Activated CD8-positive, alpha-beta memory T cell treated with anti-CD3 and anti-CD28 coated beads, Interleukin-2, amount 10 ng/mL, durations not matched to agents 7 days and 5 days (primary cell): ENCODE data around the gene AKT3. TPM values are rescaled to one million over a fixed set of nuclear protein-coding genes. Genes with fewer than 3 reads are reported as not detected.

ENCODE experiments used
- ATAC-seq: fragments of 150-1000 bp; cut with Tn5 transposase; one replicate; pipeline ENCODE4 v1.10.0; 2021; ENCODE audit warnings: moderate library complexity
- CTCF ChIA-PET: fragments of 350-600 bp; sonication (Branson Sonifier 250); formaldehyde crosslinking; loops from one replicate; lab custom pipeline; 2021; ENCODE audit warnings: antibody characterized with exemption; lab: Charles Lee
- DNase-seq: peaks from one replicate; pipeline ENCODE4 v3.0.0-alpha.2; 2020
- H3K27ac Mint-ChIP-seq: one replicate; pipeline ENCODE4 v1.8.0; 2021; ENCODE audit warnings: mild to moderate bottlenecking, mixed read lengths
- H3K27me3 Mint-ChIP-seq: one replicate; pipeline ENCODE4 v1.8.0; 2021; ENCODE audit warnings: mixed read lengths
- H3K36me3 Mint-ChIP-seq: one replicate; pipeline ENCODE4 v1.8.0; 2021; ENCODE audit warnings: mild to moderate bottlenecking, mixed read lengths
- H3K4me1 Mint-ChIP-seq: one replicate; pipeline ENCODE4 v1.8.0; 2021; ENCODE audit warnings: mixed read lengths
- H3K4me3 Mint-ChIP-seq: one replicate; pipeline ENCODE4 v1.8.0; 2021; ENCODE audit warnings: mild to moderate bottlenecking, moderate library complexity, mixed read lengths
- H3K9me3 Mint-ChIP-seq: one replicate; pipeline ENCODE4 v1.8.0; 2022; ENCODE audit warnings: low read depth, mixed read lengths
- total RNA-seq, 2 experiments: library from RNA; stranded (reverse); gene quantifications; one replicate each; pipeline ENCODE4 v1.2.3, GENCODE V29; 2021

AKT3 gene
- total RNA-seq, 2 experiments from 2014 or later, result 40.8 to 42.6 TPM

DNA sequence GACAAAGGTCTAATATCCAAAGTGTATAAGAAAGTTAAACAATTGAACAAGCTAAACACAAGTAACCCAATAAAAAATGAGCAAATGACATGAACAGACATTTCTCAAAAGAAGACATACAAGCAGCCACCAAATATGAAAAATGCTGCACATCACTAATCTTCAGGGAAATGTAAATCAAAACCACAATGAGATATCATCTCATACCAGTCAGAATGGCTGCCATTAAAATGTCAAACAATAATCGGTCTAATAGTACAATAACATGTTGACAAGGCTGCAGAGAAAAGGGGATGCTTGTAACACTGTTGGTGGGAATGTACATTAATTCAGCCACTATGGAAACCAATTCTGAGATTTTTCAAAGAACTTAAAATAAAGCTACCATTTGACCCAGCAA is 264.1 kb downstream of the AKT3 start:
- CTCF ChIA-PET, result interaction anchor here (1.8 kb wide), 1 partner anchor 10 kb away, joined by 7 read pairs; no protein-coding TSS in a partner anchor
- peaks cover 68% of the 10 kb centered on the region for H3K36me3 Mint-ChIP-seq
- H3K9me3 Mint-ChIP-seq, result peaks cover 27% of the 10 kb centered on the region

DNA sequence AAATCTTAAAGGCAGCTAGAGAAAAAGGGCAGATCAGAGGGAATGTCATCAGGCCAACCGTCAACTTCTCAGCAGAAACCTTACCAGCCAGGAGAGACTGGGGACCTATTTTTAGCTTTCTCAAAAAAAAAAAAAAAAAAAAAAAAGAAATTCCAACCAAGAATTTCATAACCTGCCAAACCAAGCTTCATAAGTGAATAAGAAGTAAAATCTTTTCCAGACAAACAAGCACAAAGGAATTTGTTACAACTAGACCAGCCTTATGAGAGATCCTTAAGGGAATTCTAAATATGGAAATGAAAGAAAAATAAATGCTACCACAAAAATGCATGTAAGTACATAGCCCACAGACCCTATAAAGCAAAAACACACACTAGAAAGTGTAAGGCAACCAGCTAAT is 267.7 kb downstream of the AKT3 start:
- no peak overlapping the region for H3K4me3 Mint-ChIP-seq
- no peaks in the 10 kb centered on the region for H3K27me3 Mint-ChIP-seq
- H3K4me1 Mint-ChIP-seq, result peaks cover 29% of the 10 kb centered on the region
- no peak for ATAC-seq
- CTCF ChIA-PET, result no interaction called here
- peak overlapping the region; percentile 41 for H3K27ac Mint-ChIP-seq
- H3K36me3 Mint-ChIP-seq, result peaks cover 72% of the 10 kb centered on the region
- DNase-seq, result no peak
- peaks cover 21% of the 10 kb centered on the region for H3K9me3 Mint-ChIP-seq

More for the DNA sequence above, 264.1 kb downstream of the AKT3 start:
- Mint-ChIP-seq H3K4me1 (peaks cover 57% of the 10 kb centered on the region), H3K4me3 (no peak overlapping the region), H3K27ac (no peak overlapping the region), H3K27me3 (no peaks in the 10 kb centered on the region)
- no peak for ATAC-seq
- no peak for DNase-seq

DNA sequence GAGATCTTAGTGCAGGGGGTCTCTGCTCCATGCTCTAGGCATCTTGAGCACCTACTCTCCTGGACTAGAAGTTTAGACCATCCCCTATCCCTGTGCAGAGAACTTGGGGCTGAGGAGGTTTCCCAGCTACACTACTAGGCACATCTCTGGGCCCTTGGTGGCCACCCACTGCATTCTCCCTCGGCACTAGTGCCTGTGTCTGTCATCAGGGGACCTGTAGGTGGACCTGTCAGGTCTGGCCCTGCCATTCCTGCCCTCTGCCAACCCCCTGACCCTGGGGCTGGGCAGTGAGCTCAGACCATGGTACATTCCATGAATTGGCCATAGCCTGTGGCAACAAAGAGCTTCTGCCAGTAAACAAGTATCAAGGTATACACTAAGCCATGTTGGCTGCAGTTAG is 269.1 kb downstream of the AKT3 start:
- peaks cover 77% of the 10 kb centered on the region for H3K36me3 Mint-ChIP-seq
- H3K9me3 Mint-ChIP-seq, result peaks cover 26% of the 10 kb centered on the region
- H3K4me1 Mint-ChIP-seq, result peaks cover 21% of the 10 kb centered on the region
- ATAC-seq, result no peak
- no peak overlapping the region for H3K27ac Mint-ChIP-seq
- H3K27me3 Mint-ChIP-seq, result no peaks in the 10 kb centered on the region
- no peak overlapping the region for H3K4me3 Mint-ChIP-seq
- DNase-seq, result no peak
- CTCF ChIA-PET, result no interaction called here

DNA sequence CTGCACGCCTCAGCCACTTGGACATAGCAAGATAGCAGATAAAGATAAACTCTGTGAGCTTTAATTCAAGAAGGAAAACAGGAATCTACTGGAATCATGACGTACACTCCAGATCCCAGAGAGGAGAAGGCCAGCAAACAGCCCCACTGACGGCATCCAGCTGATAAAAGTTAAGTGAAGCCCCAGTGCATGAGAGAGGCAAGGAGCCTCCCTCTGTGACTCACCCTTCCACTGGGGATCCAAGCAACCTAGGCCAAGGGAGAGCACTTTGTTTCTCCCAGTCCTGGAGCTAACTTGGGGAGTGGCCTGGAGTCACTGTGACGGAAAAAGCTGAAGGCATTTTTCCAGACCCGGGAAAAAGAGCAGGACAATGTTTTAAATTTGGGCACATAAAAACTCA is 270.0 kb downstream of the AKT3 start:
- no peak for DNase-seq
- Mint-ChIP-seq H3K4me3 (no peak overlapping the region), H3K9me3 (peaks cover 24% of the 10 kb centered on the region), H3K4me1 (peaks cover 15% of the 10 kb centered on the region), H3K27me3 (no peaks in the 10 kb centered on the region), H3K27ac (no peak overlapping the region), H3K36me3 (peaks cover 74% of the 10 kb centered on the region)
- ATAC-seq, result no peak
- CTCF ChIA-PET, result no interaction called here

DNA sequence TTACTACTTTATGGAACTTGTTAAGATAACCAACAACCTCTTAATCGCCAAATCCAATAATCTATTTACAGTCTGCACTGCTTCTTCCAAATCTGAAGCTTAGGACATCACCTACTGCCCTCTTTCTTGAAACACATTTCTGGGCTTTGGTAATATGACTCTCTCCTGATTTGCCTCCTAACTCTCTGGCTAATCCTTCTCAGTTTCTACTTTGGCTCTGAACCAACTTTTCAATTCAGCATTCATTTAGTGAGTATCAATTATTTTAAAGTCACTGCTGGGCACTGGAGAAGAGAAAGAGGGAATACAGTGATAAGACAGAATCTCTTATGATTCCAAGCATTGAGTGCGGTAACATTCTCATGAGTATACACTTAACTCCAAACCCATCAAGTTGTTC is 275.0 kb downstream of the AKT3 start:
- no peak overlapping the region for H3K27ac Mint-ChIP-seq
- CTCF ChIA-PET, result no interaction called here

DNA sequence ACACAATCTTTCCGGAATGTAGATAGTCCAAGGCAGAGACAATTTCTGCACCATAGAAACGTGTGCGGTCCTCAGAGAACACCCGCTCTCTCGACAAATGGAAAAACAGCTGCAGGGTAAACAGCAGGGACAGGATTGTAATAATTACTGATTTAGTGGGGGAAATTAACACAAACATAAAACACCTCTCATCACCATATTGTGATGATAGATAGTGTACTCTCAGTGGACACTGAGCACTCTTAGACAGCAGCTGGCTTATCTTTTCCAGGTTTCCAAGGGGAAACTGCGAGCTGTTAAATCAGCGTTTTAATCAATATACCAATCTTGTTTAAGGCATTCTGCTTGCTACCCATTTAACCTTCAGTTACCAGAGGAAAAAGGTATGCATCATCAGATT is 277.1 kb downstream of the AKT3 start:
- Mint-ChIP-seq H3K27ac (no peak overlapping the region), H3K4me3 (no peak overlapping the region), H3K9me3 (peaks cover 5% of the 10 kb centered on the region), H3K27me3 (no peaks in the 10 kb centered on the region), H3K4me1 (no peaks in the 10 kb centered on the region), H3K36me3 (peaks cover 39% of the 10 kb centered on the region)
- DNase-seq, result no peak
- no peak for ATAC-seq
- CTCF ChIA-PET, result no interaction called here

More for the DNA sequence above, 275.0 kb downstream of the AKT3 start:
- Mint-ChIP-seq H3K4me3 (no peak overlapping the region), H3K9me3 (peaks cover 5% of the 10 kb centered on the region), H3K27me3 (no peaks in the 10 kb centered on the region), H3K4me1 (no peaks in the 10 kb centered on the region), H3K36me3 (peaks cover 51% of the 10 kb centered on the region)
- no peak for DNase-seq
- no peak for ATAC-seq

DNA sequence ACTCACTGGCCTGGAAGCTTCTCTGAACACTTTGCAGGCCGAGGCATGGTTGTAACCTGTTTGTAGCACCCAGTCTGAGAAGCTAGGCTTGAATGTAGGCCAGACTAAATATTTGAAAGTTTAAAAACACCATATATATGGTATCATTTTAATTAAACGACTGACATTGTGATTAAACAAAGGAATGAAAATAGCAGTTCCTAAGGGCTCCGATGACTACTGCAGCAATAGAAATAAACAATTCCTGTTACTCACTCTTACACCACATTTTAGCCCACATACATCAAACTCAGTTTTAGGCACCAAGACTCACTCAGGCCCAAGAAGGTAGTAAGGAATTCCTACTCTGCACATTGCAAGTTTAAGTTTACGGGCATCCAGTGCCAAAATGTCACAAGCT is 281.2 kb downstream of the AKT3 start:
- H3K9me3 Mint-ChIP-seq, result no peaks in the 10 kb centered on the region
- H3K27me3 Mint-ChIP-seq, result no peaks in the 10 kb centered on the region
- H3K27ac Mint-ChIP-seq, result no peak overlapping the region
- H3K36me3 Mint-ChIP-seq, result peaks cover 29% of the 10 kb centered on the region
- H3K4me1 Mint-ChIP-seq, result peaks cover 2% of the 10 kb centered on the region
- no peak for ATAC-seq
- no peak for DNase-seq
- H3K4me3 Mint-ChIP-seq, result no peak overlapping the region
- CTCF ChIA-PET, result no interaction called here

DNA sequence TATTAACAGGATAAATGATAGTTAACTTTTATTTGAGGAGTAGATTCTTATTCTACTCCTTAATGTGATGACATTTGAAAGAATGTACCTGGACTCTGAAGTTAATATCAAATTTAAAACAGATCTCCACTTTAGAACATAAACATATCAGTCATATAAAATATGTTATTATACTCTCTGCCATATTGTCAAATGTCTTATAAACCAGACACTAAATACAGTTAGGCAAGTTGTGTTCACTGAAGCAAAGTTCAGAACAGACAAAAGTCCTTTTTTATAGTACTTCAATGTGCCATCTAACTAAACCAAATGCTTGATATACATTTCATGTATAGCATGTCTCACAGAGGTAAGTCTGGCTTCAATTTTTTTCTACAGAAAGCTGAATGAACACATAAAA is 285.2 kb downstream of the AKT3 start:
- CTCF ChIA-PET, result no interaction called here
- H3K4me1 Mint-ChIP-seq, result peaks cover 2% of the 10 kb centered on the region
- H3K27ac Mint-ChIP-seq, result no peak overlapping the region
- H3K4me3 Mint-ChIP-seq, result no peak overlapping the region
- H3K36me3 Mint-ChIP-seq, result peaks cover 34% of the 10 kb centered on the region
- no peaks in the 10 kb centered on the region for H3K9me3 Mint-ChIP-seq
- no peak for DNase-seq
- ATAC-seq, result no peak
- H3K27me3 Mint-ChIP-seq, result no peaks in the 10 kb centered on the region

DNA sequence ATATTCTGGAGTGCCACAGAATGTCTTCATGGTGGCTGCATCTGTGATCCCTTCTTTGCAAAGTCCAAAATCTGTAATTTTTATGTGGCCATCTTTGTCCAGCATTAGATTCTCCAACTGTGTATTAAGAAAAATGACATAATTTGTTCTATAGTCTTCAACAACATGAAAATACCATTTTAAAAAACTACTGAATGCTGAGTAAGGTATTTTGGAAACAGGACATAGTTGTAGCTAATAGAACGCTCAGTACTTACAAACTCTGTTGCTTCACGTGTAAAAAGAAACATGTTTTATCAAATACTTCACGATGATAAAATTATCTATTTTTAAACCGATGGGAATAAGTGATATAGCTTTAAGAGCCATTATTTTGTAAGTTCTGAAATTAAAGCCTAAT is 286.3 kb downstream of the AKT3 start:
- CTCF ChIA-PET, result no interaction called here
- Mint-ChIP-seq H3K27ac (no peak overlapping the region), H3K4me3 (no peak overlapping the region), H3K9me3 (no peaks in the 10 kb centered on the region), H3K27me3 (no peaks in the 10 kb centered on the region), H3K36me3 (peaks cover 34% of the 10 kb centered on the region), H3K4me1 (peaks cover 2% of the 10 kb centered on the region)
- no peak for DNase-seq
- no peak for ATAC-seq

DNA sequence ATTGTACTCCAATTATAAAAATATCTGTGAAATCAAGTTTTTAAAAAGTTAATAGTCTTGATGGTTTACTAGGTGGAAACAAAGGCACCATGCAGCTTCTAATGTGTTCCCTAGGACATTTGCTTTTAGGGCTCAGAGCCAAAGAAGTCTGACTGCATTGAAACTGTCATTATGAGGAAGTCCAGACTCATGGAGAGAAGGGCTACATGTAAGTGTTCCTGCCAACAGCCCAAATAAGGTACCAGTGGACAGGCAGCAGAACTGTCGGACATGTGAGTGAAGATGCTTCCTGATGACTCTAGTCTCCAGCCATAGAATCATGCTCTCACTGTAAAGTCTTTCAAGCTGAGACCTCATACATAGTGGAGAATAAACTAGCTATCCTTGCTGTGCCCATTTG is 287.6 kb downstream of the AKT3 start:
- H3K9me3 Mint-ChIP-seq, result no peaks in the 10 kb centered on the region
- no peak overlapping the region for H3K27ac Mint-ChIP-seq
- no peaks in the 10 kb centered on the region for H3K27me3 Mint-ChIP-seq
- DNase-seq (no peak), ATAC-seq (no peak)
- no peak overlapping the region for H3K4me3 Mint-ChIP-seq
- peaks cover 34% of the 10 kb centered on the region for H3K36me3 Mint-ChIP-seq
- CTCF ChIA-PET, result no interaction called here
- H3K4me1 Mint-ChIP-seq, result peaks cover 2% of the 10 kb centered on the region

DNA sequence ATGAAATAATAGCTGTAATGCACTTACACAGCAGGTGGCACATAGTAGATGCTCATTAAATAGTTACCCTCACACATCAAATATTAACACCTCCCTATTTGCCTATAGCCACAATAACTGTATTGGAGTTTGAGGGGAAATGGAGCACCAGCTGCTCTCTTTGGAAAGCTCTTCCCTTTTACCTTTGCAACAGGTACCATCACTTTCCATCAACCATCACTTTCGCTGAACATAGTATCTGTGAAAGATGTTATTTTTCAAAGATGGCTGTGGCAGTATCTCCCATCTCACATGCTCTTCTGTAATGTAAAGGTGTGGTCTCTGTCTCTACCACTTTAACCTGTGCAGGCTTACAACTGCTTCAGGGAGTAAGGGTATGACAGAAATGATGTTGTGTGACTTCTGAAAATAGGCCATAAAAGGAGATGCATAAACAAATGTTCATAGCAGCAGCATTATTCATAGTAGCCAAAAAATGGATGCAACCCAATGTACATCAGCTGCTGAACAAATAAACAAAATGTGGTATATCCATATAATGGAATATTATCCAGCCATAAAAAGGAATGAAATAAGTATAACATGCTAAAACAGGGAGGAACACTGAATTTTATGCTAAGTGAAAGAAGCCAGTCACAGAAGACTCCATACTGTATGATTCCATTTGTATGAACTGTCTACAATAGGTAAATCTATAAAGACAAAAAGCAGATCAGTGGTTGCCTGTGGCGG is 288.3 kb downstream of the AKT3 start:
- no peak for ATAC-seq
- H3K4me3 Mint-ChIP-seq, result no peak overlapping the region

DNA sequence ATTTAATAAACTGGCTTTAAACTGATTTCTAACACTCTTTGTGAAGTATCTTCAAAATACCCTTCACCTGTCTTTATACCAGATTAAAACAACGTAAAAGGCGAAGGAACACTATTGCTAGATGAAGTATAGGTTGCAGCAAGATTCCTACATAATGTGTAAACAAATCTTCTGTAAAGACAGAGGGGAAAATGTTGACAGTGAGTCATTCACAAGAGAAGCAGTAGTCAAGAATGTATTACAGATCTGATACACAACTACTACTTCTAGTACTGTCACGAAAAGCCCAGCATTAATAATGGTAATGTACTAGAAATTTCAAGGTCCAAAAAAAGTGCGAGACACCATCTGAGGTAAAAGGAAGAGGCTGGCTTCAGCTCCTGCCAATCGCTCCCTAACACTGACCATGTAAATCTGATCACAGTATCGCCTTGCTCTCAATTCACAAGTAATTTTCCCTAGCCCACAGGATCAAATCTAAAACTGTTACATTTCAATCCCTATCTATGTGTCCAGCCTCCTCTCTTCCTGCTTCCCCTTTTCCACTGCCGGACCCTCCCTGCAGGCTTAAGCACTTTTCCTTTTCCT is 290.4 kb downstream of the AKT3 start:
- no peak for ATAC-seq
- DNase-seq, result no peak
- CTCF ChIA-PET, result no interaction called here
- H3K4me1 Mint-ChIP-seq, result peaks cover 2% of the 10 kb centered on the region
- H3K36me3 Mint-ChIP-seq, result peaks cover 20% of the 10 kb centered on the region
- no peak overlapping the region for H3K4me3 Mint-ChIP-seq
- H3K27me3 Mint-ChIP-seq, result no peaks in the 10 kb centered on the region
- no peaks in the 10 kb centered on the region for H3K9me3 Mint-ChIP-seq
- H3K27ac Mint-ChIP-seq, result no peak overlapping the region

More for the DNA sequence above, 288.3 kb downstream of the AKT3 start:
- DNase-seq, result no peak
- Mint-ChIP-seq H3K36me3 (peaks cover 29% of the 10 kb centered on the region), H3K9me3 (no peaks in the 10 kb centered on the region), H3K27ac (no peak overlapping the region), H3K4me1 (peaks cover 2% of the 10 kb centered on the region), H3K27me3 (no peaks in the 10 kb centered on the region)
- CTCF ChIA-PET, result no interaction called here

DNA sequence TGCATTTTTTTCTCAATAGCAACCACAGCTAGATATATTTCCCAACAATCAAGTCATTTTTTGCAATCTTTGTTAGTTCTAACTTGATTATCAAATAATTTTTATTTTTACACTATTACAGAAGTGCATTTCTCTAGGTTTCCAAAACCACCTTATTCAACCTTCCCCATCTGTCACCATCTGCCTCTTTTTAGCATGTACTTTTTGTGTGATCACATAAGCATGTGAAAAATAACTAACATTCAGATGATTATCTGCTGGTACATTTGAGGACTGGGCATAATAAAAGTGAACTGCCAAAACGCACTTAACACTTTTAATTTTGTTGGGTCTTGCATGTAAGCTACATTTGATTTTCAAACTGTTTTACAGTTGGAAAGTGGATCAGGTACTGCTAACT is 291.5 kb downstream of the AKT3 start:
- no peak overlapping the region for H3K27ac Mint-ChIP-seq
- CTCF ChIA-PET, result no interaction called here
- ATAC-seq (no peak), DNase-seq (no peak)
- no peaks in the 10 kb centered on the region for H3K9me3 Mint-ChIP-seq
- H3K4me3 Mint-ChIP-seq, result no peak overlapping the region
- H3K4me1 Mint-ChIP-seq, result peaks cover 2% of the 10 kb centered on the region
- H3K27me3 Mint-ChIP-seq, result no peaks in the 10 kb centered on the region
- peaks cover 20% of the 10 kb centered on the region for H3K36me3 Mint-ChIP-seq

DNA sequence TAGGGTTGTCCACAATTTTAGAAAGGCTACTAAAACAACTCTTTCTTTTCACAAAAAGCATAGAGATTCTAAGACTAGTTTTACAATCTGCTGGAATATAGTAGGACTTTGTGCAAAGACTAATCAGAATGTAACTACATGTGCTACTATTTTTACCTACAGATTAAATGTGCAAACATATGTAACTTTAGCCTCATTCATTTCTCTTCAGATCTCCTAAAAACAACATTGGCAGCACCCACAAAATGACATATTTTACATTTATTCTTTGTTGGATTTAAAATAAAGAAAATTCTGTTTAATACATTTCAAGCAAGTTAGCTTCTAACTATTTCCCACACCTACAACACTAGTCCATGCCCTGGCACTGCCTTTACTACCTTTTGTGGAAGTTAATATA is 292.2 kb downstream of the AKT3 start:
- DNase-seq, result no peak
- H3K36me3 Mint-ChIP-seq, result peaks cover 19% of the 10 kb centered on the region
- no peak for ATAC-seq
- H3K4me1 Mint-ChIP-seq, result peaks cover 2% of the 10 kb centered on the region
- CTCF ChIA-PET, result no interaction called here
- no peaks in the 10 kb centered on the region for H3K9me3 Mint-ChIP-seq
- no peaks in the 10 kb centered on the region for H3K27me3 Mint-ChIP-seq
- no peak overlapping the region for H3K27ac Mint-ChIP-seq
- no peak overlapping the region for H3K4me3 Mint-ChIP-seq
